IMR-90 (cell line): ENCODE results near the gene LRSAM1. TPM values are rescaled to one million over a fixed set of nuclear protein-coding genes. Genes with fewer than 3 reads are reported as not detected.

Source experiments
- ATAC-seq: fragments of 200-7000 bp; cut with Tn5 transposase; 2 replicates; pipeline ENCODE4 v1.9.1; 2020; ENCODE audit warnings: low read depth, mild to moderate bottlenecking, moderate library complexity
- BruUV-seq: library from RNA; stranded (reverse); fragments of 400-500 nt; replicated peaks from 2 replicates; lab custom pipeline; 2021; lab: Mats Ljungman, UMichigan
- CTCF ChIA-PET: fragments of 300-600 bp; formaldehyde crosslinking; extraction: SDS; loops from one replicate; lab custom pipeline; 2021; ENCODE audit warnings: antibody characterized with exemption; lab: Yijun Ruan, JAX
- POLR2A ChIA-PET: fragments of 300-600 bp; sonication (Branson Sonifier 250); formaldehyde crosslinking; loops from one replicate; lab custom pipeline; 2022; ENCODE audit warnings: antibody characterized with exemption; ENCODE audit not compliant: unreplicated experiment; lab: Charles Lee
- DNase-seq: peaks from one replicate; pipeline ENCODE4 v3.0.0; 2013
- H2AFZ ChIP-seq: replicated peaks from 2 replicates; pipeline ENCODE3; 2013; ENCODE audit warnings: low read length, mild to moderate bottlenecking; ENCODE audit not compliant: poor library complexity
- H2AK5ac ChIP-seq: 2 replicates; pipeline ENCODE4 v1.6.1; 2013; ENCODE audit warnings: low read depth, low read length, inconsistent platforms
- H2AK9ac ChIP-seq: replicated peaks from 2 replicates; pipeline ENCODE3; 2013; ENCODE audit warnings: mild to moderate bottlenecking, low read depth, low read length, moderate library complexity; ENCODE audit not compliant: poor library complexity
- H2BK120ac ChIP-seq: 2 replicates; pipeline ENCODE4 v1.6.1; 2013; ENCODE audit warnings: low read depth, low read length, inconsistent platforms
- H2BK15ac ChIP-seq: 3 replicates; pipeline ENCODE4 v1.6.1; 2013; ENCODE audit warnings: low read depth, low read length, inconsistent platforms
- H2BK20ac ChIP-seq: 2 replicates; pipeline ENCODE4 v1.6.1; 2013; ENCODE audit warnings: low read depth, mild to moderate bottlenecking, inconsistent platforms, low read length, moderate library complexity
- H2BK5ac ChIP-seq: 2 replicates; pipeline ENCODE4 v1.6.1; 2013; ENCODE audit warnings: mild to moderate bottlenecking, low read depth, low read length, inconsistent platforms; ENCODE audit not compliant: poor library complexity, severe bottlenecking
- H3K14ac ChIP-seq: replicated peaks from 2 replicates; pipeline ENCODE4 v1.6.1; 2013; ENCODE audit warnings: low read depth, low read length, inconsistent platforms
- H3K18ac ChIP-seq: 2 replicates; pipeline ENCODE4 v1.6.1; 2013; ENCODE audit warnings: low read depth, low read length, control low read depth
- H3K23ac ChIP-seq: 2 replicates; pipeline ENCODE4 v1.6.1; 2013; ENCODE audit warnings: low read depth, low read length, inconsistent platforms
- H3K27ac ChIP-seq: 2 replicates; pipeline ENCODE4 v1.5.1; 2013; ENCODE audit warnings: mild to moderate bottlenecking, control low read depth, low read length; ENCODE audit not compliant: insufficient read depth
- H3K27me3 ChIP-seq: 2 replicates; pipeline ENCODE4 v1.6.1; 2013; ENCODE audit warnings: low read length; ENCODE audit not compliant: control insufficient read depth, insufficient read depth
- H3K36me3 ChIP-seq: 2 replicates; pipeline ENCODE4 v1.6.1; 2013; ENCODE audit warnings: low read length, mixed read lengths; ENCODE audit not compliant: control insufficient read depth, insufficient read depth
- H3K4ac ChIP-seq: 2 replicates; pipeline ENCODE4 v1.6.1; 2013; ENCODE audit warnings: low read depth, low read length, inconsistent platforms
- H3K4me1 ChIP-seq: 2 replicates; pipeline ENCODE4 v1.6.1; 2013; ENCODE audit warnings: low read length, mixed read lengths; ENCODE audit not compliant: control insufficient read depth, insufficient read depth
- H3K4me2 ChIP-seq: 2 replicates; pipeline ENCODE4 v1.6.1; 2013; ENCODE audit warnings: low read depth, mild to moderate bottlenecking, control low read depth, low read length, moderate library complexity
- H3K4me3 ChIP-seq: 2 replicates; pipeline ENCODE4 v1.5.1; 2013; ENCODE audit warnings: low read depth, mild to moderate bottlenecking, control low read depth, low read length, moderate library complexity; ENCODE audit not compliant: insufficient read depth
- H3K56ac ChIP-seq: 2 replicates; pipeline ENCODE4 v1.6.1; 2013; ENCODE audit warnings: low read length, inconsistent platforms; ENCODE audit not compliant: insufficient read depth; ENCODE audit errors: extremely low read depth
- H3K79me1 ChIP-seq, 2 experiments: 2 replicates each; pipeline ENCODE4 v1.6.1; 2013; ENCODE audit warnings: low read length in 2 of 2, inconsistent platforms in 1 of 2, low read depth in 1 of 2
- H3K9ac ChIP-seq: 2 replicates; pipeline ENCODE4 v1.6.1; 2013; ENCODE audit warnings: low read depth, low read length, control low read depth
- H3K9me1 ChIP-seq: 2 replicates; pipeline ENCODE4 v1.6.1; 2013; ENCODE audit warnings: low read length, inconsistent platforms; ENCODE audit not compliant: insufficient read depth
- H3K9me3 ChIP-seq: 2 replicates; pipeline ENCODE4 v1.6.1; 2013; ENCODE audit warnings: low read length; ENCODE audit not compliant: control insufficient read depth, insufficient read depth
- H4K20me1 ChIP-seq: 2 replicates; pipeline ENCODE4 v1.6.1; 2013; ENCODE audit warnings: low read length, inconsistent platforms; ENCODE audit not compliant: insufficient read depth
- H4K5ac ChIP-seq: 2 replicates; pipeline ENCODE4 v1.6.1; 2013; ENCODE audit warnings: mild to moderate bottlenecking, low read depth, low read length, control low read depth
- H4K8ac ChIP-seq, 2 experiments: 2 replicates each; pipeline ENCODE4 v1.6.1; 2013; ENCODE audit warnings: low read depth in 2 of 2, low read length in 2 of 2, control low read depth in 1 of 2, inconsistent platforms in 1 of 2
- H4K91ac ChIP-seq: 2 replicates; pipeline ENCODE4 v1.6.1; 2013; ENCODE audit warnings: low read depth, low read length, inconsistent platforms; ENCODE audit not compliant: insufficient read depth
- BHLHE40 ChIP-seq: fragments of 150-350 bp; IDR thresholded peaks from 2 replicates; pipeline ENCODE4 v1.6.1; 2016; ENCODE audit warnings: mild to moderate bottlenecking, low read depth, low read length
- CEBPB ChIP-seq: IDR thresholded peaks from 2 replicates; pipeline ENCODE4 v1.6.1; 2012; ENCODE audit warnings: low read depth, low read length, improper control_type of control experiment
- CHD1 ChIP-seq: IDR thresholded peaks from 2 replicates; pipeline ENCODE4 v1.6.1; 2012; ENCODE audit warnings: low read depth, low read length, improper control_type of control experiment
- FOS ChIP-seq: fragments of 150-350 bp; IDR thresholded peaks from 2 replicates; pipeline ENCODE4 v1.6.1; 2016; ENCODE audit warnings: low read depth, low read length
- MAFK ChIP-seq: IDR thresholded peaks from 2 replicates; pipeline ENCODE4 v1.6.1; 2012; ENCODE audit warnings: low read depth, low read length, improper control_type of control experiment
- MAZ ChIP-seq: IDR thresholded peaks from 2 replicates; pipeline ENCODE4 v1.6.1; 2012; ENCODE audit warnings: low read depth, mild to moderate bottlenecking, low read length, improper control_type of control experiment, moderate library complexity, borderline replicate concordance
- MXI1 ChIP-seq: IDR thresholded peaks from 2 replicates; pipeline ENCODE4 v1.6.1; 2012; ENCODE audit warnings: low read depth, mild to moderate bottlenecking, low read length, moderate library complexity, borderline replicate concordance
- NFE2L2 ChIP-seq: fragments of 150-350 bp; IDR thresholded peaks from 2 replicates; pipeline ENCODE4 v1.6.1; 2016; ENCODE audit warnings: low read depth, mild to moderate bottlenecking, low read length
- POLR2A ChIP-seq: IDR thresholded peaks from 2 replicates; pipeline ENCODE4 v1.6.1; 2012; ENCODE audit warnings: mild to moderate bottlenecking, low read depth, low read length
- RAD21 ChIP-seq: IDR thresholded peaks from 2 replicates; pipeline ENCODE4 v1.6.1; 2012; ENCODE audit warnings: low read length, improper control_type of control experiment
- RCOR1 ChIP-seq: IDR thresholded peaks from 2 replicates; pipeline ENCODE4 v1.6.1; 2012; ENCODE audit warnings: mild to moderate bottlenecking, low read length, improper control_type of control experiment; ENCODE audit not compliant: insufficient replicate concordance
- RFX5 ChIP-seq: IDR thresholded peaks from 2 replicates; pipeline ENCODE4 v1.8.0; 2012; ENCODE audit warnings: low read depth, mild to moderate bottlenecking, low read length, moderate library complexity
- SMC3 ChIP-seq: fragments of 150-350 bp; IDR thresholded peaks from 2 replicates; pipeline ENCODE4 v1.6.1; 2016; ENCODE audit warnings: low read depth, mild to moderate bottlenecking, antibody characterized with exemption, low read length, moderate library complexity
- WGBS, 2 experiments: methylation state at CpG; one replicate each; pipeline versions ENCODE4 v1.1.5 to v1.1.7; 2013; ENCODE audit warnings: missing lambda C conversion rate in 2 of 2; ENCODE audit not compliant: insufficient read length in 1 of 2; ENCODE audit errors: extremely low coverage in 2 of 2; 5-methylcytosine and 5-hydroxymethylcytosine counted together
- dilution Hi-C: fragments of 300-500 bp; cut with HindIII; formaldehyde crosslinking; loops from one replicate; pipeline ENCODE4 v1.14.3; 2018; ENCODE audit warnings: low sequenced_read_pairs; ENCODE audit not compliant: unreplicated experiment
- in situ Hi-C: fragments of 300-500 bp; cut with MboI; formaldehyde crosslinking; loops from 3 replicates; pipeline ENCODE4 v1.14.3; 2019; ENCODE audit warnings: low sequenced_read_pairs, inconsistent platforms, mixed read lengths
- intact Hi-C: fragments of 100-400 bp; cut with micrococcal nuclease; formaldehyde crosslinking; loops from 2 replicates; pipeline ENCODE4 v1.10.0; 2022
- polyA plus RNA-seq, 3 experiments: library from polyadenylated mRNA; depleted of rRNA; stranded (reverse); fragments of >200 nt; gene quantifications; 2 replicates each; pipeline ENCODE4 v1.2.3, GENCODE V29; 2012; ENCODE audit warnings: low replicate concordance in 1 of 3
- total RNA-seq: library from RNA; depleted of rRNA; stranded (reverse); fragments of >200 nt; gene quantifications from 2 replicates; pipeline ENCODE4 v1.2.3, GENCODE V29; 2012
- TF ChIP-seq, protein P1 (sequence below): fragments of 150-350 bp; IDR thresholded peaks from 2 replicates; pipeline ENCODE4 v1.6.1; 2016; ENCODE audit warnings: low read depth, mild to moderate bottlenecking, low read length, moderate library complexity, borderline replicate concordance
- TF ChIP-seq, protein P2 (sequence below): fragments of 150-350 bp; IDR thresholded peaks from 2 replicates; pipeline ENCODE4 v1.6.1; 2017; ENCODE audit warnings: mild to moderate bottlenecking, antibody characterized with exemption, low read length, low read depth
- TF ChIP-seq, protein P3 (sequence below): conservative IDR thresholded peaks from 2 replicates; pipeline ENCODE4 v1.5.1; 2012; ENCODE audit warnings: mild to moderate bottlenecking, low read depth, low read length, improper control_type of control experiment

Gene LRSAM1
- total and polyA plus RNA-seq, 2 of the 4 experiments (the other 2 are of a cell fraction) = 3.0 to 9.3 TPM

GRCh38 chr9:127496974-127497373, 45.7 kb downstream of the LRSAM1 start:
- Histone ChIP-seq H2AFZ (no peak overlapping the region), H4K5ac (no peak overlapping the region), H3K27me3 (no peaks in the 10 kb centered on the region), H2AK5ac (no peak overlapping the region), H2BK120ac (no peak overlapping the region), H2AK9ac (no peak overlapping the region), H3K4ac (no peak overlapping the region), H2BK15ac (no peak overlapping the region), H3K79me1 (peaks cover 0 to 30% of the 10 kb centered on the region in 2 experiments; a peak in 1 of 4 replicates), H3K9me1 (peaks cover 3% of the 10 kb centered on the region; the same call in 1 of the 2 replicates), H3K4me1 (peaks cover 6% of the 10 kb centered on the region), H3K4me3 (no peak overlapping the region), H2BK5ac (no peak overlapping the region), H3K14ac (no peak overlapping the region), H3K56ac (no peak overlapping the region), H4K20me1 (peaks cover 9% of the 10 kb centered on the region), H3K9ac (no peak overlapping the region), H3K27ac (no peak overlapping the region), H3K9me3 (no peaks in the 10 kb centered on the region), H3K4me2 (no peak overlapping the region), H4K8ac (no peak overlapping the region; a peak in 1 of 4 replicates), H3K18ac (no peak overlapping the region), H4K91ac (no peak overlapping the region), H3K36me3 (peaks cover 57% of the 10 kb centered on the region), H2BK20ac (no peak overlapping the region), H3K23ac (no peak overlapping the region)
- TF ChIP-seq CEBPB (no peak), NFE2L2 (no peak), MAZ (no peak), SMC3 (no peak), MXI1 (no peak), CHD1 (no peak), POLR2A (no peak), BHLHE40 (no peak), FOS (no peak), RFX5 (no peak), RAD21 (no peak), RCOR1 (no peak), MAFK (no peak)
- TF ChIP-seq, protein P1, sequence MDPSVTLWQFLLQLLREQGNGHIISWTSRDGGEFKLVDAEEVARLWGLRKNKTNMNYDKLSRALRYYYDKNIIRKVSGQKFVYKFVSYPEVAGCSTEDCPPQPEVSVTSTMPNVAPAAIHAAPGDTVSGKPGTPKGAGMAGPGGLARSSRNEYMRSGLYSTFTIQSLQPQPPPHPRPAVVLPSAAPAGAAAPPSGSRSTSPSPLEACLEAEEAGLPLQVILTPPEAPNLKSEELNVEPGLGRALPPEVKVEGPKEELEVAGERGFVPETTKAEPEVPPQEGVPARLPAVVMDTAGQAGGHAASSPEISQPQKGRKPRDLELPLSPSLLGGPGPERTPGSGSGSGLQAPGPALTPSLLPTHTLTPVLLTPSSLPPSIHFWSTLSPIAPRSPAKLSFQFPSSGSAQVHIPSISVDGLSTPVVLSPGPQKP = no peak
- TF ChIP-seq, protein P2, sequence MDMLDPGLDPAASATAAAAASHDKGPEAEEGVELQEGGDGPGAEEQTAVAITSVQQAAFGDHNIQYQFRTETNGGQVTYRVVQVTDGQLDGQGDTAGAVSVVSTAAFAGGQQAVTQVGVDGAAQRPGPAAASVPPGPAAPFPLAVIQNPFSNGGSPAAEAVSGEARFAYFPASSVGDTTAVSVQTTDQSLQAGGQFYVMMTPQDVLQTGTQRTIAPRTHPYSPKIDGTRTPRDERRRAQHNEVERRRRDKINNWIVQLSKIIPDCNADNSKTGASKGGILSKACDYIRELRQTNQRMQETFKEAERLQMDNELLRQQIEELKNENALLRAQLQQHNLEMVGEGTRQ = no peak
- TF ChIP-seq, protein P3, sequence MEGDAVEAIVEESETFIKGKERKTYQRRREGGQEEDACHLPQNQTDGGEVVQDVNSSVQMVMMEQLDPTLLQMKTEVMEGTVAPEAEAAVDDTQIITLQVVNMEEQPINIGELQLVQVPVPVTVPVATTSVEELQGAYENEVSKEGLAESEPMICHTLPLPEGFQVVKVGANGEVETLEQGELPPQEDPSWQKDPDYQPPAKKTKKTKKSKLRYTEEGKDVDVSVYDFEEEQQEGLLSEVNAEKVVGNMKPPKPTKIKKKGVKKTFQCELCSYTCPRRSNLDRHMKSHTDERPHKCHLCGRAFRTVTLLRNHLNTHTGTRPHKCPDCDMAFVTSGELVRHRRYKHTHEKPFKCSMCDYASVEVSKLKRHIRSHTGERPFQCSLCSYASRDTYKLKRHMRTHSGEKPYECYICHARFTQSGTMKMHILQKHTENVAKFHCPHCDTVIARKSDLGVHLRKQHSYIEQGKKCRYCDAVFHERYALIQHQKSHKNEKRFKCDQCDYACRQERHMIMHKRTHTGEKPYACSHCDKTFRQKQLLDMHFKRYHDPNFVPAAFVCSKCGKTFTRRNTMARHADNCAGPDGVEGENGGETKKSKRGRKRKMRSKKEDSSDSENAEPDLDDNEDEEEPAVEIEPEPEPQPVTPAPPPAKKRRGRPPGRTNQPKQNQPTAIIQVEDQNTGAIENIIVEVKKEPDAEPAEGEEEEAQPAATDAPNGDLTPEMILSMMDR = no peak
- in situ Hi-C loops (no loop called here), intact Hi-C loops (no loop called here), dilution Hi-C loops (no loop called here)
- ATAC-seq (no peak), DNase-seq (no peak)
- 95% methylated on average over 10 of the region's 12 CpGs; no CpG with 5 or more reads in 1 of the 2 experiments for WGBS, 2 experiments
- BruUV-seq = no TSS peak
- CTCF ChIA-PET = no interaction called here
- POLR2A ChIA-PET = no interaction called here
